Measurements from ENCODE around the gene PYHIN1. TPM values are rescaled to one million over a fixed set of nuclear protein-coding genes. Genes with fewer than 3 reads are reported as not detected.

PYHIN1 gene
- polyA plus RNA-seq, 1 experiment, result not detected

GRCh38 chr1:158983235-158983634 is 51.9 kb downstream of the PYHIN1 start:
- POLR2A ChIA-PET, result no interaction called here
- no peaks in the 10 kb centered on the region for H3K9me3 ChIP-seq (ENCODE audit: control insufficient read depth, insufficient read depth, low read length)
- CTCF ChIA-PET, result no interaction called here

GRCh38 chr1:158984386-158984785 is 53.0 kb downstream of the PYHIN1 start:
- POLR2A ChIA-PET, result no interaction called here
- DNase-seq (ENCODE audit: low read depth, low spot score), result no peak
- no peak overlapping the region for H3K4me3 ChIP-seq (ENCODE audit: low read depth, low read length)
- no peak for TF ChIP-seq CTCF (IDR thresholded peaks at IDR 0.05; ENCODE audit: low read depth, low read length)
- CTCF ChIA-PET, result no interaction called here
- H3K9me3 ChIP-seq (ENCODE audit: control insufficient read depth, insufficient read depth, low read length), result no peaks in the 10 kb centered on the region
- H3K27ac ChIP-seq (ENCODE audit: low read depth, low read length), result no peak overlapping the region
- no peaks in the 10 kb centered on the region for H3K27me3 ChIP-seq (ENCODE audit: control insufficient read depth, insufficient read depth, low read length)

More at GRCh38 chr1:158983235-158983634, 51.9 kb downstream of the PYHIN1 start:
- Histone ChIP-seq H3K4me3 (ENCODE audit: low read depth, low read length) (no peak overlapping the region), H3K27me3 (ENCODE audit: control insufficient read depth, insufficient read depth, low read length) (no peaks in the 10 kb centered on the region), H3K27ac (ENCODE audit: low read depth, low read length) (no peak overlapping the region)
- DNase-seq (ENCODE audit: low read depth, low spot score), result no peak
- TF ChIP-seq CTCF (IDR thresholded peaks at IDR 0.05; ENCODE audit: low read depth, low read length), result no peak

- DNase-seq (ENCODE audit: low read depth, low spot score), result no peak
- H3K4me3 ChIP-seq (ENCODE audit: low read depth, low read length), result no peak overlapping the region
- no peaks in the 10 kb centered on the region for H3K27me3 ChIP-seq (ENCODE audit: control insufficient read depth, insufficient read depth, low read length)
- TF ChIP-seq CTCF (IDR thresholded peaks at IDR 0.05; ENCODE audit: low read depth, low read length), result no peak
- no peaks in the 10 kb centered on the region for H3K9me3 ChIP-seq (ENCODE audit: control insufficient read depth, insufficient read depth, low read length)
- ChIA-PET POLR2A (no interaction called here), CTCF (interaction anchor here (1.5 kb wide), 1 partner anchor 9 kb away, joined by 11 read pairs; no protein-coding TSS in a partner anchor)
- no peak overlapping the region for H3K27ac ChIP-seq (ENCODE audit: low read depth, low read length)
These were observed 58.1 kb downstream of the PYHIN1 start for GRCh38 chr1:158989424-158989823.

GRCh38 chr1:158992787-158993312 is 61.5 kb downstream of the PYHIN1 start:
- no peak overlapping the region for H3K4me3 ChIP-seq (ENCODE audit: low read depth, low read length)
- H3K27me3 ChIP-seq (ENCODE audit: control insufficient read depth, insufficient read depth, low read length), result no peaks in the 10 kb centered on the region
- no peak overlapping the region for H3K27ac ChIP-seq (ENCODE audit: low read depth, low read length)
- ChIA-PET POLR2A (no interaction called here), CTCF (no interaction called here)
- H3K9me3 ChIP-seq (ENCODE audit: control insufficient read depth, insufficient read depth, low read length), result no peaks in the 10 kb centered on the region
- TF ChIP-seq CTCF (IDR thresholded peaks at IDR 0.05; ENCODE audit: low read depth, low read length), result no peak
- DNase-seq (ENCODE audit: low read depth, low spot score), result no peak

- CTCF ChIA-PET, result interaction anchor here (1.1 to 2.4 kb wide), 5 partner anchors 64 to 793 kb away, joined by 3 to 79 read pairs (median 12); no protein-coding TSS in a partner anchor
- H3K27me3 ChIP-seq (ENCODE audit: control insufficient read depth, insufficient read depth, low read length), result no peaks in the 10 kb centered on the region
- H3K4me3 ChIP-seq (ENCODE audit: low read depth, low read length), result no peak overlapping the region
- TF ChIP-seq CTCF (IDR thresholded peaks at IDR 0.05; ENCODE audit: low read depth, low read length), result no peak
- POLR2A ChIA-PET, result no interaction called here
- H3K9me3 ChIP-seq (ENCODE audit: control insufficient read depth, insufficient read depth, low read length), result no peaks in the 10 kb centered on the region
- no peak for DNase-seq (ENCODE audit: low read depth, low spot score)
- no peak overlapping the region for H3K27ac ChIP-seq (ENCODE audit: low read depth, low read length)
These were observed 65.6 kb downstream of the PYHIN1 start for GRCh38 chr1:158996998-158997397.

Measured in AG04450 (cell line).